Duodenal mucosa (tissue), 2 donors: ENCODE measurements around the gene SPRR2A.

Experiments
- H3K27ac ChIP-seq: one replicate; pipeline ENCODE4 v1.7.0; 2013; ENCODE audit warnings: low read depth, low read length
- H3K27me3 ChIP-seq, 2 donors: one replicate each; pipeline ENCODE4 v1.7.0; 2013; ENCODE audit warnings: low read length in 2 of 2, control low read depth in 1 of 2; ENCODE audit not compliant: insufficient read depth in 2 of 2, control insufficient read depth in 1 of 2
- H3K36me3 ChIP-seq, 2 donors: one replicate each; pipeline ENCODE4 v1.7.0; 2013; ENCODE audit warnings: low read length in 2 of 2, control low read depth in 1 of 2; ENCODE audit not compliant: insufficient read depth in 2 of 2, control insufficient read depth in 1 of 2
- H3K4me1 ChIP-seq, 2 donors: one replicate each; pipeline ENCODE4 v1.7.0; 2013; ENCODE audit warnings: low read length in 2 of 2, control low read depth in 1 of 2; ENCODE audit not compliant: insufficient read depth in 2 of 2, control insufficient read depth in 1 of 2
- H3K4me3 ChIP-seq, 2 donors: one replicate each; pipeline ENCODE4 v1.7.0; 2013; ENCODE audit warnings: low read length in 2 of 2, low read depth in 1 of 2
- H3K9ac ChIP-seq, 2 donors: one replicate each; pipeline ENCODE4 v1.7.0; 2013; ENCODE audit warnings: low read length in 2 of 2, low read depth in 1 of 2
- H3K9me3 ChIP-seq, 2 donors: one replicate each; pipeline ENCODE4 v1.7.0; 2013; ENCODE audit warnings: low read length in 2 of 2, control low read depth in 1 of 2; ENCODE audit not compliant: control insufficient read depth in 1 of 2

The SPRR2A gene

GRCh38 chr1:153057375-153057774 is at the start of gene SPRR2A:
Gene SPRR2A (minus strand): TSS chr1:153057512. CDS start chr1:153056735, 777 bp downstream.
- no peaks in the 10 kb centered on the region for H3K9me3 ChIP-seq
- H3K27ac ChIP-seq, result no peak within 1 kb of the TSS
- no peak within 1 kb of the TSS for H3K4me3 ChIP-seq
- H3K27me3 ChIP-seq, result no peaks in the 10 kb centered on the region
- H3K36me3 ChIP-seq, result no peaks in the 10 kb centered on the region
- no peak within 1 kb of the TSS for H3K9ac ChIP-seq
- H3K4me1 ChIP-seq, result no peaks in the 10 kb centered on the region

DNA sequence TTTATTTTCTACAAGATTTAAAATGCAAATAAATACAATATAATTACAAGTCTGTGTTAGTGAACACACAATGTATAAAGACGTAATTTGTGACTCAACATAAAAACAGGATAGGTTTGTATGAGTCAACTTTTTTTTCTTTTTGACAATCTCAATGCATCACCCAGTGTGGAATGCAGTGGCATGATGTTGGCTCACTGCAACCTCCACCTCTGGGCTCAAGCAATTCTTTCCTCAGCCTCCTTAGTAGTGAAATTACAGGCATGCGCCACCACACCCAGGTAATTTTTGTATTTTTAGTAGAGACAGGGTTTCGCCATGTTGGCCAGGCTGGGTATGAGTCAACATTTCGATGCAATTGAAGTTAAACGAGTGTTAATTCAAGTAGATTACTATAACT is 42.9 kb upstream of the SPRR2A start:
- Histone ChIP-seq H3K4me3 (no peak overlapping the region), H3K27me3 (no peaks in the 10 kb centered on the region), H3K27ac (no peak overlapping the region), H3K9me3 (no peaks in the 10 kb centered on the region), H3K9ac (no peak overlapping the region), H3K4me1 (no peaks in the 10 kb centered on the region), H3K36me3 (no peaks in the 10 kb centered on the region)

- Histone ChIP-seq H3K4me3 (no peak overlapping the region), H3K27me3 (no peaks in the 10 kb centered on the region), H3K4me1 (no peaks in the 10 kb centered on the region), H3K9ac (no peak overlapping the region), H3K27ac (no peak overlapping the region), H3K36me3 (no peaks in the 10 kb centered on the region), H3K9me3 (no peaks in the 10 kb centered on the region)
Observed at GRCh38 chr1:153099461-153100045, 42.2 kb upstream of the SPRR2A start.

- Histone ChIP-seq H3K27me3 (no peaks in the 10 kb centered on the region), H3K27ac (no peak overlapping the region), H3K9ac (no peak overlapping the region), H3K36me3 (no peaks in the 10 kb centered on the region), H3K4me3 (no peak overlapping the region), H3K9me3 (no peaks in the 10 kb centered on the region), H3K4me1 (no peaks in the 10 kb centered on the region)
Observed at GRCh38 chr1:153095764-153096163, 38.5 kb upstream of the SPRR2A start.

GRCh38 chr1:153094426-153094825 is 37.1 kb upstream of the SPRR2A start, which contains the start of gene SPRR2E:
Gene SPRR2E (minus strand): TSS chr1:153094526. CDS start chr1:153093751, 775 bp downstream.
- no peak within 1 kb of the TSS for H3K4me3 ChIP-seq
- H3K9ac ChIP-seq, result no peak within 1 kb of the TSS
- H3K4me1 ChIP-seq, result no peaks in the 10 kb centered on the region
- H3K9me3 ChIP-seq, result no peaks in the 10 kb centered on the region
- no peaks in the 10 kb centered on the region for H3K27me3 ChIP-seq
- no peak within 1 kb of the TSS for H3K27ac ChIP-seq
- no peaks in the 10 kb centered on the region for H3K36me3 ChIP-seq

DNA sequence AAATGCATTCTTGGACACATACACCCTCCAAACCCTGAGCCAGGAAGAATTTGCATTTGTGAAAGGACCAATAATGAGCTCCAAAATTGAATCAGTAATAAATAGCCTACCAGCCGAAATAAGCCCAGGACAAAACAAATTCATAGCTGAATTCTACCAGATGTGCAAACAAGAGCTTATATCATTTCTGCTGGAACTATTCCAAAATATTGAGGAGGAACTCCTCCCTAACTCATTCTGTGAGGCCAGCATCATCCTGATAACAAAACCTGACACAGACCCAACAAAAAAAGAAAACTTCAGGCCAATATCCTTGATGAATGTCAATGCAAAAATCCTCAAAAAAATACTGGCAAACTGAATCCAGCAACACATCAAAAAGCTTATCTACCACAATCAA is 30.3 kb upstream of the SPRR2A start:
- H3K4me3 ChIP-seq, result no peak overlapping the region
- no peak overlapping the region for H3K27ac ChIP-seq
- H3K9ac ChIP-seq, result no peak overlapping the region
- no peaks in the 10 kb centered on the region for H3K9me3 ChIP-seq
- H3K4me1 ChIP-seq, result no peaks in the 10 kb centered on the region
- H3K27me3 ChIP-seq, result no peaks in the 10 kb centered on the region
- no peaks in the 10 kb centered on the region for H3K36me3 ChIP-seq

DNA sequence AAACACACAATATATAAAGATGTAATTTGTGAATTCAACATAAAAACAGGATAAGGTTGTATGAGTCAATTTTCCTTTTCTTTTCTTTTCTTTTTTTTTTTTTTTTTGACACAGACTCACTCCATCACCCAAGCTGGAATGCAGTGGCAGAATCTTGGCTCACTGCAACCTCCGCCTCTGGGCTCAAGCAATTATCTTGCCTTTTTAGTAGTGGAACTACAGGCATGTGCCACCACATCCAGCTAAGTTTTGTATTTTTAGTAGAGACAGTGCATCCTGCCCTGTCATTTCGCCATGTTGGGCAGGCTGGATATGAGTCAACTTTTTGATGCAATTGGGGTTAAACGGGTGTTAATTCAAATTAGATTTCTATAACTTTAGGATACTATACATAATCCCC is 24.4 kb upstream of the SPRR2A start:
- H3K9ac ChIP-seq, result no peak overlapping the region
- no peak overlapping the region for H3K4me3 ChIP-seq
- H3K36me3 ChIP-seq, result no peaks in the 10 kb centered on the region
- H3K4me1 ChIP-seq, result no peaks in the 10 kb centered on the region
- H3K9me3 ChIP-seq, result no peaks in the 10 kb centered on the region
- H3K27ac ChIP-seq, result no peak overlapping the region
- H3K27me3 ChIP-seq, result no peaks in the 10 kb centered on the region

GRCh38 chr1:153072806-153073726 is 15.8 kb upstream of the SPRR2A start:
- Histone ChIP-seq H3K36me3 (no peaks in the 10 kb centered on the region), H3K4me3 (no peak overlapping the region), H3K9ac (no peak overlapping the region), H3K27me3 (no peaks in the 10 kb centered on the region), H3K4me1 (no peaks in the 10 kb centered on the region), H3K27ac (no peak overlapping the region), H3K9me3 (no peaks in the 10 kb centered on the region)

- Histone ChIP-seq H3K9me3 (no peaks in the 10 kb centered on the region), H3K9ac (no peak within 1 kb of the TSS), H3K36me3 (no peaks in the 10 kb centered on the region), H3K4me1 (no peaks in the 10 kb centered on the region), H3K4me3 (no peak within 1 kb of the TSS), H3K27ac (no peak within 1 kb of the TSS), H3K27me3 (no peaks in the 10 kb centered on the region)
Observed at GRCh38 chr1:153071511-153071910, 14.2 kb upstream of the SPRR2A start, which contains the start of gene SPRR2B. Gene SPRR2B (minus strand): TSS chr1:153071611. CDS start chr1:153070839, 772 bp downstream.

DNA sequence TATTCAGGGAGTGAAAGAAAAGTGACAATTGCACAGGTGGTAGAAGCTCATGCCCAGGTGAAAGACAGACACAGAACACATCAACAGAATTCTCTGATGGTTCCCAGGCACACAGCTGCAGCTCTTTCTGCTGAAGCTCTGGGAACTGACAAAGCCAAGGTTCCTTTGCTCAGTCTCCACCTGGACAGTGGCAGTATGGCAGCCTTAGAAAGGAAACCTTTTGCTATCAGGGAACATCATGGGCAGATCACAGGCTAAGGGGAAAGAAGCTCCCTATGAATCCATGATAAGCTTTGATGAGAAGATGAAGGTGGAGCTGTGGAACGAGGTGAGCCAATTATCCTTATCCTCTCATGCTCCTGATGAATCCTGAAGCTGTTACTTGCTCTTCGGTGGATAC is 12.9 kb upstream of the SPRR2A start:
- no peaks in the 10 kb centered on the region for H3K36me3 ChIP-seq
- H3K27me3 ChIP-seq, result peaks cover 0 to under 1% of the 10 kb centered on the region in 2 donors
- H3K9me3 ChIP-seq, result no peaks in the 10 kb centered on the region
- no peak overlapping the region for H3K9ac ChIP-seq
- H3K4me1 ChIP-seq, result no peaks in the 10 kb centered on the region
- H3K4me3 ChIP-seq, result no peak overlapping the region
- no peak overlapping the region for H3K27ac ChIP-seq
